ENCODE measurements around the gene DCP1B. TPM values are rescaled to one million over a fixed set of nuclear protein-coding genes. Genes with fewer than 3 reads are reported as not detected.
A peak's percentile ranks its signal among the peaks of the same experiment; 100 is the strongest.

DCP1B gene
- total RNA-seq, 1 donor from 2014 or later = 13.6 TPM

GRCh38 chr12:2017546-2018337 is 13.5 kb upstream of the DCP1B start:
- Mint-ChIP-seq H3K4me1 (ENCODE audit: unreplicated experiment) (peaks cover 21% of the 10 kb centered on the region), H3K27me3 (ENCODE audit: unreplicated experiment) (peaks cover 1% of the 10 kb centered on the region), H3K4me3 (ENCODE audit: unreplicated experiment) (no peak overlapping the region), H3K27ac (ENCODE audit: unreplicated experiment) (no peak overlapping the region), H3K9me3 (ENCODE audit: unreplicated experiment) (no peaks in the 10 kb centered on the region), H3K36me3 (ENCODE audit: low read depth, unreplicated experiment) (no peaks in the 10 kb centered on the region)
- no peak for TF ChIP-seq CTCF (IDR thresholded peaks at IDR 0.05; ENCODE audit: unreplicated experiment)
- no peak for DNase-seq (ENCODE audit: low spot score)

GRCh38 chr12:2016862-2017545 is 12.7 kb upstream of the DCP1B start:
- TF ChIP-seq CTCF (IDR thresholded peaks at IDR 0.05; ENCODE audit: unreplicated experiment) = no peak
- Mint-ChIP-seq H3K27ac (ENCODE audit: unreplicated experiment) (peak overlapping the region; percentile 61), H3K4me3 (ENCODE audit: unreplicated experiment) (no peak overlapping the region), H3K9me3 (ENCODE audit: unreplicated experiment) (no peaks in the 10 kb centered on the region), H3K4me1 (ENCODE audit: unreplicated experiment) (peaks cover 27% of the 10 kb centered on the region), H3K27me3 (ENCODE audit: unreplicated experiment) (no peaks in the 10 kb centered on the region), H3K36me3 (ENCODE audit: low read depth, unreplicated experiment) (no peaks in the 10 kb centered on the region)
- no peak for DNase-seq (ENCODE audit: low spot score)

GRCh38 chr12:2014231-2014630 is 10.0 kb upstream of the DCP1B start:
- Mint-ChIP-seq H3K9me3 (ENCODE audit: unreplicated experiment) (no peaks in the 10 kb centered on the region), H3K27ac (ENCODE audit: unreplicated experiment) (peak overlapping the region; percentile 84), H3K36me3 (ENCODE audit: low read depth, unreplicated experiment) (no peaks in the 10 kb centered on the region), H3K4me3 (ENCODE audit: unreplicated experiment) (no peak overlapping the region), H3K4me1 (ENCODE audit: unreplicated experiment) (peaks cover 43% of the 10 kb centered on the region), H3K27me3 (ENCODE audit: unreplicated experiment) (peaks cover 5% of the 10 kb centered on the region)
- DNase-seq (ENCODE audit: low spot score) = no peak
- TF ChIP-seq CTCF (IDR thresholded peaks at IDR 0.05; ENCODE audit: unreplicated experiment) = no peak

- Mint-ChIP-seq H3K27me3 (ENCODE audit: unreplicated experiment) (peaks cover 5% of the 10 kb centered on the region), H3K9me3 (ENCODE audit: unreplicated experiment) (no peaks in the 10 kb centered on the region), H3K4me1 (ENCODE audit: unreplicated experiment) (peaks cover 43% of the 10 kb centered on the region), H3K36me3 (ENCODE audit: low read depth, unreplicated experiment) (no peaks in the 10 kb centered on the region), H3K4me3 (ENCODE audit: unreplicated experiment) (no peak overlapping the region), H3K27ac (ENCODE audit: unreplicated experiment) (peak overlapping the region; percentile 84)
- DNase-seq (ENCODE audit: low spot score) = no peak
- no peak for TF ChIP-seq CTCF (IDR thresholded peaks at IDR 0.05; ENCODE audit: unreplicated experiment)
Measured at GRCh38 chr12:2013527-2014223, 9.4 kb upstream of the DCP1B start.
